ENCODE data around the gene AFF3. TPM values are rescaled to one million over a fixed set of nuclear protein-coding genes. Genes with fewer than 3 reads are reported as not detected.

The AFF3 gene
- total RNA-seq, 5 donors from 2014 or later (not counting 1 experiment from before 2014, with no cell fraction given): 9.9 to 23.5 (median 11.5) TPM

DNA sequence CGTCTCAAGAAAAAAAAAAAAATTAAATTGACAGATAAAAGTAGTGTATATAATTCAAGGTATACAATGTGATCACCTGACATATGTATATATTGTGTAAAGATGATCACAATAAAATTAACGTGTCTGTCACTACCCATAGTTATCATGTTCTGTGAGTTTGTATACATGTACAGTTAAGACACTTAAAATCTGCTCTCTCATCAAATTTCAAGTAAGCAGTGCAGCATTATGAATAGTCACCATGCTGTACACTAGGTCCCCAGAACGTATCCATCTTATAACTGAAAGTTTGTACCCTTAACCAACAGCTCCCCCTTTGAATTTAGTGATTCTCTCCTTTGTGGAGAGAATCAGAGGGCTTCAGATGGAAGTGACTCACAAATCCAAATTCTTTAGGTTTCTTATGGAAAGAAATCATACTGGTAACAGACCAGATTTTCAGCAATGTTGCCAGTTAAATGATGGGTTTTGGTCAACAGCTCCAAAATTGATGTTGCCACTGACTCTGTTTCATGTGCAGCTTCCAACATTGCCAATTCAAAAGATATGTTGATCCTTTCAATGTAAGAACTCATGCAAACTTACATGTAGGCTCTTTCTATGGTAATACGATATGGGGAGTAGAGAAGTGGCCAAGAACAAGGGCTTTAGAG lies 281.5 kb downstream of the AFF3 start:
- no CpG with 5 or more reads among the region's 4 CpGs for WGBS (ENCODE audit: insufficient coverage)
- no peak for DNase-seq

DNA sequence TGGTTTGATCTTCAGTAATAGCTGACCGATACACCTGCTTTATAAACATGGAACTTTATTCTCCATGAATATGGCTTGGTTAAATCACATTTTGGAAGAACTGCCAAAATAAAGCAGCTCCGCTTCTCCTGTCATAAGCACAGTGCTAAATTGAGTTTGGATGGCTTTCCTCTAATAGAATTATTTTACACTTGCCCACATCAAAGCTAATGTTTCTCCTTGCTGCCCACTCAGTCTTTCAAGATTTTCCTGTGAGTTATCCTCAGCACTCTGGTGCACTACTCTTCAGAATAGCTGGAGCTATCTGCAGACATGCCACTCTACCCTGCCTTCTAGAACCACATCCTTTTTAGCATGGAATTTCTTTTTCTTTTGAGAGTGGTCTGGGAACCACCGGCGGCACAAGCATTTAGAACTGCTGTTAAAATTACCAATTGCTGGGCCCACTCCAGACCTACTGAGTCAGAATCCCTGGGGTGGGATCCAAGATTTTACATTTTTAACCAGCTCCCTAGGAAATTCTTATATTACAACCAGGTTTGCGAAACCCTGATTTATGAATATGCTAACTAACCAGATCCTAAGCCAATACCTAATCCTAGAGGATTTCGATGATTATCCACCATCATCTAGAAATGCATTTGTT lies 283.3 kb downstream of the AFF3 start:
- no peak for DNase-seq
- H3K27me3 ChIP-seq (replicated peaks in 1 of 2; ENCODE audit: control insufficient read depth in 2 of 2, extremely low read depth in 1 of 2, insufficient read depth in 2 of 2, low read length in 1 of 2): peaks cover 0 to 3% of the 10 kb centered on the region in 2 experiments
- WGBS (ENCODE audit: insufficient coverage): 100% methylated on average over 2 of the region's 6 CpGs
- peaks cover 3% of the 10 kb centered on the region for H3K9me3 ChIP-seq
- Mint-ChIP-seq H3K36me3 (peaks cover 4% of the 10 kb centered on the region), H3K9me3 (peaks cover 0 to 7% (median 0%) of the 10 kb centered on the region in 3 donors), H3K4me1 (peaks cover 21 to 27% (median 26%) of the 10 kb centered on the region in 3 donors), H3K27me3 (no peaks in the 10 kb centered on the region), H3K27ac (no peak overlapping the region), H3K4me3 (no peak overlapping the region)
- ChIA-PET CTCF (no interaction called here), POLR2A (no interaction called here)
- ATAC-seq (replicated peaks in 1 of 4): no peak
- no peaks in the 10 kb centered on the region for H3K36me3 ChIP-seq (ENCODE audit: control insufficient read depth in 2 of 2, extremely low read depth in 1 of 2, insufficient read depth in 1 of 2, low read length in 1 of 2)
- H3K27ac ChIP-seq (ENCODE audit: low read length): no peak overlapping the region
- H3K4me3 ChIP-seq (ENCODE audit: control insufficient read depth in 1 of 2, extremely low read depth in 1 of 2, low read length in 1 of 2): no peak overlapping the region
- peaks cover 0 to 13% of the 10 kb centered on the region in 2 experiments for H3K4me1 ChIP-seq (ENCODE audit: control insufficient read depth in 1 of 2, extremely low read depth in 1 of 2, insufficient read depth in 2 of 2, low read length in 2 of 2)

More for the DNA sequence above, 281.5 kb downstream of the AFF3 start:
- H3K27me3 Mint-ChIP-seq: no peaks in the 10 kb centered on the region
- H3K36me3 Mint-ChIP-seq: peaks cover 4% of the 10 kb centered on the region
- ChIA-PET CTCF (no interaction called here), POLR2A (no interaction called here)
- H3K27me3 ChIP-seq (replicated peaks in 1 of 2; ENCODE audit: control insufficient read depth in 2 of 2, extremely low read depth in 1 of 2, insufficient read depth in 2 of 2, low read length in 1 of 2): peaks cover 0 to 3% of the 10 kb centered on the region in 2 experiments
- no peak overlapping the region for H3K27ac ChIP-seq (ENCODE audit: low read length)
- H3K4me1 ChIP-seq (ENCODE audit: control insufficient read depth in 1 of 2, extremely low read depth in 1 of 2, insufficient read depth in 2 of 2, low read length in 2 of 2): peaks cover 0 to 13% of the 10 kb centered on the region in 2 experiments
- H3K4me3 ChIP-seq (ENCODE audit: control insufficient read depth in 1 of 2, extremely low read depth in 1 of 2, low read length in 1 of 2): no peak overlapping the region
- peaks cover 3% of the 10 kb centered on the region for H3K9me3 ChIP-seq
- no peak overlapping the region for H3K4me3 Mint-ChIP-seq
- H3K36me3 ChIP-seq (ENCODE audit: control insufficient read depth in 2 of 2, extremely low read depth in 1 of 2, insufficient read depth in 1 of 2, low read length in 1 of 2): no peaks in the 10 kb centered on the region
- H3K9me3 Mint-ChIP-seq: peaks cover 0 to 5% (median 0%) of the 10 kb centered on the region in 3 donors
- H3K4me1 Mint-ChIP-seq: peaks cover 21 to 34% (median 27%) of the 10 kb centered on the region in 3 donors
- ATAC-seq (replicated peaks in 1 of 4): no peak
- no peak overlapping the region for H3K27ac Mint-ChIP-seq

DNA sequence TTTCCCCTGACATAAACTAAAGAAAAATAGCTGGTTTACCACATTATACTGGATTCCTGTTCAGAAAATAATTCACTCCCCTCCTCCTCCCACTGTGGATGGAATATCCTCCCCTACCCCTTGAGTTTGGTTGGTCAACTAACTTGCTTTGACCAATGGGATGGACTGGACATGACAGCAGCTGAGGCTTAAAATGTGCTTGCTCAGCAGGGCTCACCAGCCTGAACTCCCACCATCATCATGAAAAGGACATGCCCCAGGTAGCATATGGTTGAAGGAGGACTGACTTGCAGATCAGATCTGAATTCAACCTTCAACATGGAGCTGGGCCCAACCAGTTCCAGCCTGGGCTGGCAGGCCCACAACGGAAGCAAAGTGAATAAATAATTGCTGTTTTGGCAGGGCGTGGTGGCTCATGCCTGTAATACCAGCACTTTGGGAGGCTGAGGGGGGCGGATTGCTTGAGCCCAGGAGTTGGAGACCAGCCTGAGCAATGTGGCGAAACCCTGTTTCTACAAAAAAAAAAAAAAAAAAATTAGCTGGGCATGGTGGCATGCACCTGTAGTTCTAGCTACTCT lies 284.4 kb downstream of the AFF3 start:
- H3K27ac ChIP-seq (ENCODE audit: low read length): no peak overlapping the region
- Mint-ChIP-seq H3K4me3 (no peak overlapping the region), H3K9me3 (peaks cover 0 to 7% (median 0%) of the 10 kb centered on the region in 3 donors), H3K27me3 (no peaks in the 10 kb centered on the region), H3K36me3 (peaks cover 4% of the 10 kb centered on the region), H3K27ac (no peak overlapping the region), H3K4me1 (peaks cover 21 to 25% (median 25%) of the 10 kb centered on the region in 3 donors)
- peaks cover 0 to 3% of the 10 kb centered on the region in 2 experiments for H3K27me3 ChIP-seq (replicated peaks in 1 of 2; ENCODE audit: control insufficient read depth in 2 of 2, extremely low read depth in 1 of 2, insufficient read depth in 2 of 2, low read length in 1 of 2)
- ChIA-PET POLR2A (no interaction called here), CTCF (no interaction called here)
- no CpG with 5 or more reads among the region's 4 CpGs for WGBS (ENCODE audit: insufficient coverage)
- DNase-seq (no peak), ATAC-seq (replicated peaks in 1 of 4) (no peak)
- H3K9me3 ChIP-seq: peaks cover 3% of the 10 kb centered on the region
- H3K4me3 ChIP-seq (ENCODE audit: control insufficient read depth in 1 of 2, extremely low read depth in 1 of 2, low read length in 1 of 2): no peak overlapping the region
- H3K4me1 ChIP-seq (ENCODE audit: control insufficient read depth in 1 of 2, extremely low read depth in 1 of 2, insufficient read depth in 2 of 2, low read length in 2 of 2): peaks cover 0 to 13% of the 10 kb centered on the region in 2 experiments
- H3K36me3 ChIP-seq (ENCODE audit: control insufficient read depth in 2 of 2, extremely low read depth in 1 of 2, insufficient read depth in 1 of 2, low read length in 1 of 2): no peaks in the 10 kb centered on the region

- ChIA-PET CTCF (no interaction called here), POLR2A (no interaction called here)
- Histone ChIP-seq H3K36me3 (ENCODE audit: control insufficient read depth in 2 of 2, extremely low read depth in 1 of 2, insufficient read depth in 1 of 2, low read length in 1 of 2) (no peaks in the 10 kb centered on the region), H3K4me3 (ENCODE audit: control insufficient read depth in 1 of 2, extremely low read depth in 1 of 2, low read length in 1 of 2) (no peak overlapping the region), H3K27ac (ENCODE audit: low read length) (no peak overlapping the region), H3K27me3 (replicated peaks in 1 of 2; ENCODE audit: control insufficient read depth in 2 of 2, extremely low read depth in 1 of 2, insufficient read depth in 2 of 2, low read length in 1 of 2) (peaks cover 0 to 3% of the 10 kb centered on the region in 2 experiments), H3K4me1 (ENCODE audit: control insufficient read depth in 1 of 2, extremely low read depth in 1 of 2, insufficient read depth in 2 of 2, low read length in 2 of 2) (peaks cover 0 to 13% of the 10 kb centered on the region in 2 experiments), H3K9me3 (peaks cover 3% of the 10 kb centered on the region)
- H3K27ac Mint-ChIP-seq: no peak overlapping the region
- ATAC-seq (replicated peaks in 1 of 4) (no peak), DNase-seq (no peak)
- peaks cover 18 to 20% (median 19%) of the 10 kb centered on the region in 3 donors for H3K4me1 Mint-ChIP-seq
- no peak overlapping the region for H3K4me3 Mint-ChIP-seq
- WGBS (ENCODE audit: insufficient coverage): no CpG with 5 or more reads among the region's 1 CpG
- H3K36me3 Mint-ChIP-seq: peaks cover 4% of the 10 kb centered on the region
- H3K27me3 Mint-ChIP-seq: no peaks in the 10 kb centered on the region
- H3K9me3 Mint-ChIP-seq: peaks cover 0 to 7% (median 0%) of the 10 kb centered on the region in 3 donors
Observed at GRCh38 chr2:99857372-99857771, 285.0 kb downstream of the AFF3 start.

DNA sequence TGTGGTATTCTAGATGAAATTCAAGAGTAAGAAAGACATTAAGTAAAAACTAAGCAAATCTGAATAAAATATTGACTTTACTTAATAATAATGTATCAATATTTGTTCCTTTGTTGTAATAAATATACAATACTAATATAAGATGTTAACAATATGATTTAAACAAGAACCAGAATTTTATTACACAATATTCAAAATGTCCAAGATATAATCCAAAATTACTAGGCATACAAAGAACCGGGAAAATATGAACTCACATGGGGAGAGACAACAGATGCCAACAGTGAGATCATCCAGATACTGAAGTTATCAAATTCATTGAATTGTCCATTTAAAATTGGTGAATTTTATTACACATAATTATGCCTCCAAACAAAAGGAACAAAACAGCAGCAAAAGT lies 286.3 kb downstream of the AFF3 start:
- Mint-ChIP-seq H3K27me3 (no peaks in the 10 kb centered on the region), H3K9me3 (peaks cover 0 to 7% (median 0%) of the 10 kb centered on the region in 3 donors), H3K27ac (no peak overlapping the region), H3K4me1 (peaks cover 5 to 8% (median 7%) of the 10 kb centered on the region in 3 donors), H3K36me3 (peaks cover 4% of the 10 kb centered on the region), H3K4me3 (no peak overlapping the region)
- Histone ChIP-seq H3K4me3 (ENCODE audit: control insufficient read depth in 1 of 2, extremely low read depth in 1 of 2, low read length in 1 of 2) (no peak overlapping the region), H3K27me3 (replicated peaks in 1 of 2; ENCODE audit: control insufficient read depth in 2 of 2, extremely low read depth in 1 of 2, insufficient read depth in 2 of 2, low read length in 1 of 2) (peaks cover 0 to 3% of the 10 kb centered on the region in 2 experiments), H3K27ac (ENCODE audit: low read length) (no peak overlapping the region), H3K36me3 (ENCODE audit: control insufficient read depth in 2 of 2, extremely low read depth in 1 of 2, insufficient read depth in 1 of 2, low read length in 1 of 2) (no peaks in the 10 kb centered on the region), H3K4me1 (ENCODE audit: control insufficient read depth in 1 of 2, extremely low read depth in 1 of 2, insufficient read depth in 2 of 2, low read length in 2 of 2) (peaks cover 0 to 2% of the 10 kb centered on the region in 2 experiments), H3K9me3 (peaks cover 3% of the 10 kb centered on the region)
- ChIA-PET CTCF (no interaction called here), POLR2A (no interaction called here)
- DNase-seq (no peak), ATAC-seq (replicated peaks in 1 of 4) (no peak)
- WGBS (ENCODE audit: insufficient coverage): no CpG with 5 or more reads among the region's 1 CpG

GRCh38 chr2:99854236-99854852 lies 288.0 kb downstream of the AFF3 start:
- H3K27me3 ChIP-seq (replicated peaks in 1 of 2; ENCODE audit: control insufficient read depth in 2 of 2, extremely low read depth in 1 of 2, insufficient read depth in 2 of 2, low read length in 1 of 2): peaks cover 0 to 3% of the 10 kb centered on the region in 2 experiments
- no peak overlapping the region for H3K27ac ChIP-seq (ENCODE audit: low read length)
- H3K27ac Mint-ChIP-seq: no peak overlapping the region
- no peaks in the 10 kb centered on the region for H3K27me3 Mint-ChIP-seq
- peaks cover 4% of the 10 kb centered on the region for H3K36me3 Mint-ChIP-seq
- peaks cover 0 to 7% (median 0%) of the 10 kb centered on the region in 3 donors for H3K9me3 Mint-ChIP-seq
- H3K4me1 Mint-ChIP-seq: peaks cover 0 to 2% (median 0%) of the 10 kb centered on the region in 3 donors
- H3K4me3 Mint-ChIP-seq: no peak overlapping the region
- H3K36me3 ChIP-seq (ENCODE audit: control insufficient read depth in 2 of 2, extremely low read depth in 1 of 2, insufficient read depth in 1 of 2, low read length in 1 of 2): no peaks in the 10 kb centered on the region
- no peaks in the 10 kb centered on the region for H3K4me1 ChIP-seq (ENCODE audit: control insufficient read depth in 1 of 2, extremely low read depth in 1 of 2, insufficient read depth in 2 of 2, low read length in 2 of 2)
- peaks cover 3% of the 10 kb centered on the region for H3K9me3 ChIP-seq
- POLR2A ChIA-PET: no interaction called here
- no peak overlapping the region for H3K4me3 ChIP-seq (ENCODE audit: control insufficient read depth in 1 of 2, extremely low read depth in 1 of 2, low read length in 1 of 2)
- DNase-seq (no peak), ATAC-seq (replicated peaks in 1 of 4) (no peak)
- WGBS (ENCODE audit: insufficient coverage): no CpG with 5 or more reads among the region's 5 CpGs
- CTCF ChIA-PET: no interaction called here

Measured in T-cell (primary cell).